GM19238 (cell line): ENCODE data around the gene ACOT7.
"Not testable (repeated sequence)": the region's sequence is repeated elsewhere in the genome, so short reads cannot be mapped to it uniquely, and the experiment has no call there.

Experiments
- DNase-seq: peaks from one replicate; pipeline ENCODE4 v3.0.0; 2011; ENCODE audit warnings: low spot score; ENCODE audit not compliant: insufficient read length

The ACOT7 gene

DNA sequence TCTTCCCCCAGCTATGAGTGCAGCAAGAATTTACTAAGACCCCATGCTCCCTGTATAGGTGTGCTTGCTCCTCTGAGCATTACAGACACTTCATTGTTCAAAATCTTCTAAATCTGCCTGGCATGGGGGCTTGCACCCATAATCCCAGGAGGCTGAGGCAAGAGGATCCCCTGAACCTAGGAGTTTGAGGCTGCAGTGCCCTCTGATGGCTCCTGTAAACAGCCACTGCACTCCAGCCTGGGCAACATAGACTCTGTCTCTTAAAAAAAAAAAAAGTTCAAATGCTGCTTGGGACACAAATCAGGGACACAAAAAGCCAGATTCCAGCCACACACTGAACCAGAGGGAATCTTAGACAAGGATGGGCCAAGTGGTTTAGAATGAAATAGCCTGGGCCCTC, 3.4 kb upstream of the ACOT7 start:
- no peak for DNase-seq

DNA sequence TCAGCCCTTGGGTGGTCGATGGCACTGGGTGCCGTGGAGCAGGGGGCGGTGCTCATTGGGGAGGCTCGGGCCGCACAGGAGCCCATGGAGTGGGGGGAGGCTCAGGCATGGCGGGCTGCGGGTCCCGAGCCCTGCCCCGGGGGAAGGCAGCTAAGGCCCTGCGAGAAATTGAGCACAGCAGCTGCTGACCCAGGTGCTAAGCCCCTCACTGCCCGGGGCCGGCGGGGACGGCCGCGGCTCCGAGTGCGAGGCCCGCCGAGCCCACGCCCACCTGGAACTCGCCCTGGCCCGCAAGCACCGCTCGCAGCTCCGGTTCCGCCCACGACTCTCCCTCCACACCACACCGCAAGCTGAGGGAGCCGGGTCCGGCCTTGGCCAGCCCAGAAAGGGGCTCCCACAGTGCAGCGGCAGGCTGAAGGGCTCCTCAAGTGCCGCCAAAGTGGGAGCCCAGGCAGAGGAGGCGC, 2.2 kb upstream of the ACOT7 start:
- DNase-seq: not testable (repeated sequence)

DNA sequence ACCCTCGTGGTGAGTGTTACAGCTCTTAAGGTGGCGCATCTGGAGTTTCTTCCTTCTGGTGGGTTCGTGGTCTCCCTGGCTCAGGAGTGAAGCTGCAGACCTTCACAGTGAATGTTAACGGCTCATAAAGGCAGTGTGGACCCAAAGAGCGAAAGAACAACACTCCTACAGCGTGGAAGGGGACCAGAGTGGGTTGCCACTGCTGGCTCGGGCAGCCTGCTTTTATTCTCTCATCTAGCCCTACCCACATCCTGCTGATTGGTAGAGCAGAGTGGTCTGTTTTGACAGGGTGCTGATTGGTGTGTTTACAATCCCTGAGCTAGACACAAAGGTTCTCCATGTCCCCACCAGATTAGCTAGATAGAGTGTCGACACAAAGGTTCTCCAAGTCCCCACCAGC, 1.6 kb upstream of the ACOT7 start:
- not testable (repeated sequence) for DNase-seq

DNA sequence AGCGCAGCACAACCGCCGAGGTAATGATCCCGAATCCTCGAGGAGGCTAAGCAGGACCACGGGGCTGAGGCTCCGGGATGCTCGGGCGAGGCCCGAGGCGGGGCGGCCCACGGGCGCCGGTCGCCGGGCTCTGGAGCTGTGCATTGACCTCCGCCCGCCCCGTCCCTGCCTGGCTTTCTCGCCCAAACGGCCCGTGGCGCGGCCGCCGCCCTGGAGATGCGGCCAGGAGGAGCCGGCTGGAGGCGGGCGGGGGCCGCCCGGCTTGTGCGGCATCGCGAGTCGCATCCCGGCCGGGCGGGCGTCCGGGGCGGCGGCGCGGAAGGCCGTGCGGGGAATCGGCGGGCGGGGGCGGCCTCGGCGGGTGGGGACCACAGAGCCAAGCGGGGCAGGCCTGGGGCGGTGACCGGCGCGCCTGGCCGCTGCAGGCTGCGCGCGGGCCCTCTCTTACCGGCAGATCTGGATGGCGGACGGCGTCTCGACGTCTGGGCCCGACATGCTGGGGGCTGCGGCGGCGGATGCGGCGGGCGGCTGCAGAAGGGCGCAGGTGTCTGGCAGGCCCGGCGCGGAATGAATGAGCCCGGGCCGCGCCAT, 663 bp downstream of the ACOT7 start:
- DNase-seq: no peak

DNA sequence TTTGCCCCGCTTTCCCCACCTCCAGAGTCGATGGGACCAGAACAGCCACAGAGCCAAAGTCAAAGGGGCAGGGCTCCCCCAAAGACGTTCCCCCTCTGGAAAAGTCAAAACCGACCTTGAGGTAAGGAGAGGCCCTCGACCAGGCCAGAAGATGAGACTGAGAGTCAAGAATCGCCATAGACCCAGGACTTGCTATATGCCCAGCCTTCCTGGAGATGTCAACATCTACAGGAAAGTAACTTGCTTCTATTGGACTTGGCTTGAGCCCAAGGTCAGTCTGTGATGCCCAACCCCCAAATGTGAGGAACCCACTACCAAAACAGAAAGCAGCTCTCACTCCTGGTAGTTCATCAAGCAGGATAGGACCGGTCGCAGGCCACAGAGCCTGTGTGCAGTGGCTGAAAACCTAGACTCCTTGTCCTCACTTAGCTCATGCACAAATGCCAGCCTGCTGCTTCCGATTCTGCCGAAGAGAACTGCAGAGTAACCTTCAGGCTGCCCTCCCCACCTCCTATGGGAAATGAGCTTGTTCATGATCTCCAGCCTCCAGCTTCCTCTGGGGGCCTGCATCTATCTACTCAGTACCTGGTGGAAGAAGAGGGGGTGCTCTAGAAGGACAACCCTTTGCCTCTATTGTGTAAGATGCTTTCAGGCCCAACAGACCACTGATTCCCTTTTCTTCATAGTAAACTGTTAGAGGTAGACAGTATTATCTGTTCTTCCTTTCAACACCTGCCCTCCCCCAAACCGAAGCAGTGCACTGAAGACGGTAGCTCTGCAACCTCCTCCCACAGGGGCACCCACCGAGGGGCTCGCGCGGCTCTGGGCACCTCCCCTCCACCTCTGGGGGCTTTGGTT, 1.4 kb downstream of the ACOT7 start:
- DNase-seq: peak; percentile 37

DNA sequence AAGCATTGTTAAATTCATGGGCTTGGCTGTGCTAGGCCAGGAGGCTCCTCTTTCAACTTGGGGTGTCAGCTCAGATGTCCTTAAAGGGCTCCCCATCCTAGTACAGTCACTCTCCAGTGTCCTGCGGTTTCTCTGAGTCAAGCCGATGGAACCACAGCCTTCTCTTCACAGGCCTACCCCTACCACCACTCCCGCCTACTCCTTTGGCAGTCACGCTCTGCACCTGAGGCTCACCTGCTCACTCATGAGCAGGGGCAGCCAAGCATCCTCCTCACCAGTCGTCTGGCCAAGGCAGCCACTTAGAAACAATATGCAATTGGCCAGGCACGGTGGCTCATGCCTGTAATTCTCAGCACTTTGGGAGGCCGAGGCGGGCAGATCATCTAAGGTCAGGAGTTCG, 3.6 kb downstream of the ACOT7 start:
- no peak for DNase-seq

DNA sequence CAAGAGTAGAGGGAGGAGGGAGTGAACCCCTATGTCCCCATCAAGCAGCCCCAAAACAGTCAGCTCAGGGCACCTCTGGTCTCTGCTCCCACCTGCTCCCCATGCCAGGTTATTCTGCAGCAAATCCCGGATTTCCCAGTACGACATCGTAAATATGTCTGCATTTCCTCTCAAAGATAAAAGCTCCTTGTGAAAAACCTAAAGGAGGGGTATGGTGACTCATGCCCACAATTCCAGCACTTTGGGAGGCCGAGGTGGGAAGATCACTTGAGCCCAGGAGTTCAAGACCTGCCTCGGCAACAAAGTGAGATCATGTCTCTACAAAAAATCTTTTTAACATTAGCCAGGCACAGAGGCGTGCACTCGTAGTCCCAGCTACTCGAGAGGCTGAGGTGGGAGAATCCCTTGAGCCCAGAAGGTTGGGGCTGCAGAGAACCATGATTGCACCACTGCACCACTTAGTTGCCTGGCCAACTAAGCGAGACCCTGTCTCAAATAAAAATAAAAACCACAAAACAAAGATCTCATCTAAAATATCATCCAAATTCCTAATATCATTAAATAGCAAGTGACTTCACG, 7.1 kb downstream of the ACOT7 start:
- no peak for DNase-seq

DNA sequence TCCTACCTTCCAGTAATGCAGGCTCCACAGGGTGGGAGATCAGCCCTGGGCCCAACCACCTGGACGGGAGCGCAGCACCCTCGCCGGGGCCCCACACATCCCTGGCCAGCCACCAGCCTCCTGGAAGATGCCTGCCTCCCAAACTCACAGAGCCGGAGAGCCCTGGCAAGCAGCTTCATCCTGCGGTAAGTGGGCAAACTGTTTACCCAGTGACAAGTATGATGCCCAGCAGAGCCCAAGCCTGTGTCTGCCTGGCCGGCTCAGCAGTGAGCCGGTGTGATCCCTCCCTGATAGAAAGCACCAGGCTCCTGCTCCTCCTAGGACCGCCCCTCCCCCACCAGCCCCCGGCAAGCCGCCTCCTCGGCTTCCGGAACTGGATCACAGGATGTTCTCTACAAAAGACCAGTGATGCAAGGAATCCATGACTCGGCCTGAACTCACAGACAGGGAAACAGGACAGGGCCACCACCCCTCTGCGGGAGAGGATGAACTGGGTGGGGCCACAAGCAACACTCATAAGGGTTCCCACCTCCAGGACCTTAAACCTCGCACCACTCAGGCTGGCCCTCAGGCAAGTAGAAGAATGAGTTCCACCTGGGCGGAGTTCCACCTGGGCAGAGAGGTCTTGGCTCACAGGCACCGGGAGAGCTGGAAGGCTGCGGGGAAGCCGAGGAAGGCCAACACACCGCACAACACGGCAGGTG, 7.9 kb downstream of the ACOT7 start:
- DNase-seq: no peak

DNA sequence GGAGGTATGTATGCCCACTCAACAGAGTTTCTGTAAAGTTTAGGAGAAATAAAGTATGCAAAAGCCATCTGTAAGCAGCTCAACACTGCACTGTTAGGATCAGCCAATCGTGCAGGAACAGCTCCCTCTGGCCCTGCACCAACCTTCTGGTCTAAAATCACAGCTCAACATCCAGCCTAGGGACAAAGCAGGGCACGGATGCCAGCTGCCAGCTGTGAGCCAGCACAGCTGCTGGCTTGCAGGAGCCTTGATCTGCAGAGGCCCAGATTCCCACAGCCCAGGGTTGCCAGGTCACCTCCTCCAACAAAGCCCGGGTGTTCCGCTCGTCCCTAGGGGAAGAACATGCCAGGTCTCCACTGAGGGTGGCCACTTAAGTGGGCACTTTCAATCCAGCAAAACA, 8.6 kb downstream of the ACOT7 start:
- DNase-seq: no peak

DNA sequence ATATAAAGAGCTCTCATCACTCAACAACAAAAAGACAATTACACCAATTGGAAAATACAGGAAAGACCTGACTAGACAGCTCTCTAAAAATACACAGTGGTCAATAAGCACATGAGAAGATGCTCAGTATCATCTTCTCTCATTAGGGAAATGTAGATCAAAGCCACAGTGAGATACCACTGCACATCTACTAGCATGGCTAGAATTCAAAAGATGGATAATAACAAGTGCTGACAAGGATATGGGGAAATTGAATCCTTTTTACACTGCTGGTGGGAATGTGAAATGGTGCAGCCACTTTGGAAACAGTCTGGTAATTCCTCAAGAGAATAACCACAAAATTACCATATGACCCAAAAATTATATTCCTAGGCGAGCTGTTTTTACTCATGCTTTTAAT, 9.4 kb downstream of the ACOT7 start:
- DNase-seq: no peak

DNA sequence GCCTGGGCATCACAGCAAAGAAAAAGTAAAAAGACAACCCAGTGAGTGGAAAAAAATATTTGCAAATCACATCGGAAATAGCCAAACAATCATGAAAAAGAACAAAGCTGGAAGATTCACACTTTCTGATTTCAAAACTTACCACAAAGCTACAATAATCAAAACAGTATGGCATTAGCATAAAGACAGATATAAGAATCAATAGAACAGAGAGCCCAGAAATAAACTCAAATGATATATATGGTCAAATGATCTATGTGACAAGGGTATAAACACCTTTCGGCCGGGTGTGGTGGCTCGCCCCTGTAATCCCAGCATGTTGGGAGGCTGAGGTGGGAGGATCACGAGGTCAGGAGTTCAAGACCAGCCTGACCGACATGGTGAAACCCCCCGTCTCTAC, 13.5 kb downstream of the ACOT7 start:
- no peak for DNase-seq

DNA sequence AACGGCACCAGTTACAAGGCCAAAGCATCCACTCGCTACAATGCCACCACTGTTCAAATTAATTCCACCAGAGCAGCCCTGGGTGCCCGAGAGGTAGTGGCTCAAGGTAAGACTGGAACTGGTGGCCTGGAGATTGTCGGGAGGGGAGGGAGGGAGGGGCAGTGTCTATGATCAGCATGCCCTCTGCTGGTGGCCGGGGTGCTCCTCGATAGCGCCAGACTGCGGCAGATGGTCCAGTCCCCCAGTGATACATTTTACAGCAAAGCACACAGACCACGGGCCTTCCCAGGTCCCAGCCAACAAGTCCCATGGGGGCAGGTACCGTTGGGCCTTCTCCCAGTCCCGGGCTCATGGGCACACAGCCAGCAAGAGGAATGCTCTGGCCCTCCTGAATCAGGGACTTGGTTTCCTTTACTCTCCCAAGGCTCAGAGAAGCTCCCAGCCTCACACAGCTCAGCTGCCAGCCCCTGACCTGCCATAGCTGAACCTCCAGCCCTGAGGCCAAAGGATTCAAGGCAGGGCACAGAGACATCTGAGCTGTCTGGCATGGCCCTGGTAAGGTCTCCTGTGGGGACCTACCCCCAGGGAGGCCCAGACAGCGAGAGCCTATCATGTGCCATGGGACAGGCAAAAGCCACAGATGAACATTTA, 15.3 kb downstream of the ACOT7 start:
- DNase-seq: no peak

DNA sequence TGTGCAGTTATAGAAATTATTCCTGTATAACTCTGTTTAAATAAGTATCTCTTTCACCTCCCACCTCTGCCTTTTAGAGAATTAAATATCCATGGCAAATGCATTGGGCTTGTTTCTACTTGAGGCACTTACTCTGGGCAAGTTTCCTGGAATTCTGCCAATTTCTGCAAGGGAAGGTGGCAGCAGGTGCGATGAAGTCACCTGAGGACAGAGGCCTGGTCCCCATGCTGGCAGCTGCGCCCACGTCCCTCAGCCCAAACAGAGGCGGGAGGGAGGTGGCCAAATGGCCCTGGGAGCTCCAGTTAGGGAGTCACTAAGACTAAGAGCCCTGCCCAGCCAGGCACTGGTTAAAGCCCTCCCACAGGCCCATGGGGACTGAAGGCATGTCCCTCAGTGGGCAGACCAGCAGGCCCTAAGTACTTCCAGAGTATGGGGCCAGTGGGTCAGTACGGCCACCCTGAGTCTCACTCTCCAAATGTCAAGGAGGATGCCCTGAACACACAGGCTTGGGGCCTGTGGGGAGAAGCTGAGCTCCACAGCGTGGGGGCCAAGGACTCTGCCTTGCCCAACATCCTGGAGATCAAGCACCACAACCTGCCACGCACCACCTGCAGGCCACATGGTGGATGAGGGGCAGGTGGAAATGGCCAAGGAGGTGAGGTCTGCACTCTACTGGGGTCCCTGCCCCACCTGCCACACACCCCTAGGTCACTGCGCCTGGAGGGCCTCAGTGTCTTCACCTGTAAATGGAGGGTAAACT, 19.4 kb downstream of the ACOT7 start:
- no peak for DNase-seq

DNA sequence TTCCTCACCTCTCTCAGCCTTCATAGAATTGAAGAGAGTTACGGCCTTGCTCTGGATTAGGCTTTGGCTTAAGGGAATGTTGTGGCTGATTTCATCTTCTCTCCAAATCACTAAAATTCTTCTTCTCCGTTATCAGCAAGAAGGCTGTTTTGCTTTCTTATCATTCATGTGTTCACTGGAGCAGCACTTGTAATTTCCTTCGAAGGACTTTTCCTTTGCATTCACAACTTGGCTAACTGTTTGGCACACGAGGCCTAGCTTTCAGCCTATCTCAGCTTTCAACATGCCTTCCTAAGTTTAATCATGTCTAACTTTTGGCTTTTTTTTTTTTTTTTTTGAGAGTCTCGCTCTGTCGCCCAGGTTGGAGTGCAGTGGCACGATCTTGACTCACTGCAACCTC, 21.3 kb downstream of the ACOT7 start:
- DNase-seq: not testable (repeated sequence)

DNA sequence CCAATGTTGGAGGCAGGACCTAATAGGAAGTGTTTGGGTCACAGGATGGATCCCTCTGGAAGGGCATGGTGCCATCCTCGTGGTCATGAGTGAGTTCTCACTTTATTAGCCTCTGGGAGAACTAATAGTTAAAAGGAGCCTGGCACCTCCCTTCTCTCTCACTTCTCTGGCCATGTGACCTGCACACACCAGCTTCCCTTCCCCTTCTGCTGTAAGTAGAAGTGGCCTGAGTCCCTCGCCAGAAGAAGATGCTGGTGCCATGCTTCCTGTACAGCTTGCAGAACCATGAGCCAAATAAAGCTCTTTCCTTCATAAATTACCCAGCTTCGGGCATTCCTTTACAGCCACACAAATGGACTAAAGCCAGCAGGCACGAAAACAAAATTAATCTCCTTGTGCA, 23.6 kb downstream of the ACOT7 start:
- DNase-seq: no peak

DNA sequence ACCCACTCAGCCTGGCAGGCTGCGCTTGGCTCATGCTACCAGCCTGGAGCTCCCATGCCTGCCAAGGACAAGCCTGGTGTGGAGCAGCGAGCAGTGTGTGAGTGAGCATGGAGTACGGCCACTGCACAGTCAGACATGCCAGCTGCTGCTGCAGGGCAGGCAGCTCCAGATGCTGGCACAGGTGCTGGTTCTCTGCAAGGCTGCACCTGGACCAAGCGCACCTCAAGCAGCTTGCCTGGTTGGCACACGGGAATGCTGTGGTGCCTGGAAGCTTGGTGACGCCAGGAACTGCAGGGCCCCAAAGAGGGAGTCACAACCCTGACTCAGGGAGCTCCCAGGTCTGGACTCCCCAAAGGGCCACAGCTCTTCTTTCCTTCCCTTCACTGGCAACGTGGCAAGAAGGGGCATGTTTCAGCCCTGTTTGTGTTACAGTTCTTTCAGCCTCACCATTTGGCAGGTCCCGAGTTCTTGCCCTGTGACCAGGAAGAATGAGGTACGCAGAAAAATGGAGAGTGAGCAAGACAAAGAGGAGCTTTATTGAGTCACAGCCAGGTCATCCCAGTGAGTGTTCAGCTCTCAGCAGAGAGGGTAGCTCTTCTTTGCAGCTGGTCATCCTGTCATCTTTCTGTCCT, 26.1 kb downstream of the ACOT7 start:
- DNase-seq: no peak

DNA sequence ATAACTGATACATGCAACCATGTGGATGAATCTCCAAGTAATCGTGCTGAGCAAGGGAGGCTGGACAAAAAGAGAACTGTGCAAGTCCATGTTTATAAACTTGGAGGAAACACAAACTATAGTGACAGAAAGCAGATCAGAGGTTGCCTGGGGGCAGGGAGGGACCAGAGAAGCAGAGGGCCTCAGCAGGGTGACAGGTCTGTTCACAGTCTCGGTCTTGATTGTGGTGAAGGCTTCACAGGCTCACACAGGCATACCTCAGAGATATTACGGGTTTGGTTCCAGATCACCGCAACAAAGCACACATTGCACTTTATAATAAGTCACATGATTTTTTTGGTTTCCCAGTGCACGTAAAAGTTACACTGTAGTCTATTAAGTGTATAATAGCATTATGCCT, 28.5 kb downstream of the ACOT7 start:
- no peak for DNase-seq

DNA sequence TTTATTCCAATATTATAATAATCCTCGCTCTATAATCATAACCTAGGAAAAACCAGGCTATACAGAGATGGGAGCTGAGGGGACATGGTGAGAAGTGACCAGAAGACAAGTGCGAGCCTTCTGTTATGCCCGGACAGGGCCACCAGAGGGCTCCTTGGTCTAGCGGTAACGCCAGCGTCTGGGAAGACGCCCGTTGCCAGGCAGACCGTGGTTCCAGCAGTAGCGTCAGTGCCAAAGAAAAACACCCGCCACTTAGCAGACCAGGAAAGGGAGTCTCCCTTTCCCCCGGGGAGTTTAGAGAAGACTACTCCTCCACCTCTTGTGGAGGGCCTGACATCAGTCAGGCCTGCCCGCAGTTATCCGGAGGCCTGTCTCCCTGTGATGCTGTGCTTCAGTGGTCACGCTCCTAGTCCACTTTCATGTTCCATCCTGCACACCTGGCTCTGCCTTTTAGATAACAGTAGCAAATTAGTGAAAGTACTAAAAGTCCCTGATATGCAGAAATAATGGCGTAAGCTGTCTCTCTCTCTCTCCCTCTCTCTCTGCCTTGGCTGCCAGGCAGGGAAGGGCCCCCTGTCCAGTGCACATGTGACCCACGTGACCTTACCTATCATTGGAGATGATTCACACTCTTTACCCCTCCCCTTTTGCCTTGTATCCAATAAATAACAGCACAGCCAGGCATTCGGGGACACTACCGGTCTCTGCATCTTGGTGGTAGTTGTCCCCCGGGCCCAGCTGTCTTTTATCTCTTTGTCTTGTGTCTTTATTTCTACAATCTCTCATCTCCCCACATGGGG, 30.3 kb downstream of the ACOT7 start:
- not testable (repeated sequence) for DNase-seq

DNA sequence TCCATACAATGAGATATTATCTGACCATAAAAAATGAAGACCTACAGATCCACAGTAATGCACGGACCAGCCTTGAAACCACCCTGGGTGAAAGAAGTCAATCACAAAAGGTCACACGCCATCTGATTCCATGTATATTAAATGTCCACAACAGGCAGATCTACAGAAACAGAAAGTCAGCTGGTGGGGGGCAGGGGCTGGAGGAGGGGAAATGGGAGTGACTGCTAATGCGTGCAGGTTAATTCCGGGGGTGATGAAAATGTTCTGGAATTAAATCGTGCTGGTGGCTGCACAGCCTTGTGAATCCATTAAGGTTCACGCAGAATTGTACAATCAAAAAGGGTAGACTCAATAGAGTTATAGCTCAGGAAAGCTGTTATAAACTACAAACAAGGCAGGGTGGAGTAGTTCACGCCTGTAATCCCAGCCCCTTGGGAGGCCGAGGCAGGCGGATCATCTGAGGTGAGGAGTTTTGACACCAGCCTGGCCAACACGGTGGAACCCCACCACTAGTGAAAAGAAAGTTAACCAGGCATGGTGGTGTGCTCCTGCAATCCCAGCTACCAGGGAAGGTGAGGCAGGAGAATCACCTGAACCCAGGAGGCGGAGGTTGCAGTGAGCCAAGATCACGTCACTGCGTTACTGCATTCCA, 32.3 kb downstream of the ACOT7 start:
- no peak for DNase-seq
